Endothelial cell of umbilical vein (primary cell): ENCODE results near the gene SLC16A8.

Experiments used
- CTCF ChIP-seq, 2 donors: IDR thresholded peaks; 1 replicate in 1 of 2; 2 replicates in 1 of 2; pipeline ENCODE4 v1.5.1; 2011; ENCODE audit warnings: low read length in 2 of 2, mild to moderate bottlenecking in 2 of 2, moderate library complexity in 2 of 2, control low read depth in 1 of 2, inconsistent platforms in 1 of 2, low read depth in 1 of 2; ENCODE audit not compliant: insufficient read depth in 1 of 2; ENCODE audit errors: extremely low read depth in 1 of 2
- FOS ChIP-seq: IDR thresholded peaks from 2 replicates; pipeline ENCODE4 v1.6.1; 2011; ENCODE audit warnings: mild to moderate bottlenecking, low read length, moderate library complexity, borderline replicate concordance; ENCODE audit not compliant: insufficient read depth
- JUN ChIP-seq: IDR thresholded peaks from 2 replicates; pipeline ENCODE4 v1.6.1; 2011; ENCODE audit warnings: borderline replicate concordance, low read depth; ENCODE audit not compliant: insufficient read length, insufficient read depth
- MYC ChIP-seq: IDR thresholded peaks from one replicate; pipeline ENCODE4 v1.6.1; 2011; ENCODE audit warnings: mild to moderate bottlenecking, low read depth, low read length
- POLR2A ChIP-seq: IDR thresholded peaks from 2 replicates; pipeline ENCODE4 v1.6.1; 2012; ENCODE audit warnings: low read depth, mild to moderate bottlenecking, control low read depth, low read length
- POLR2AphosphoS5 ChIP-seq: IDR thresholded peaks from 2 replicates; pipeline ENCODE4 v1.6.1; 2012; ENCODE audit warnings: low read depth, mild to moderate bottlenecking, control low read depth, low read length, moderate library complexity; ENCODE audit not compliant: insufficient read depth
- TF ChIP-seq, protein P1 (sequence below): IDR thresholded peaks from 2 replicates; pipeline ENCODE4 v1.6.1; 2011; ENCODE audit not compliant: insufficient read depth, insufficient read length

DNA sequence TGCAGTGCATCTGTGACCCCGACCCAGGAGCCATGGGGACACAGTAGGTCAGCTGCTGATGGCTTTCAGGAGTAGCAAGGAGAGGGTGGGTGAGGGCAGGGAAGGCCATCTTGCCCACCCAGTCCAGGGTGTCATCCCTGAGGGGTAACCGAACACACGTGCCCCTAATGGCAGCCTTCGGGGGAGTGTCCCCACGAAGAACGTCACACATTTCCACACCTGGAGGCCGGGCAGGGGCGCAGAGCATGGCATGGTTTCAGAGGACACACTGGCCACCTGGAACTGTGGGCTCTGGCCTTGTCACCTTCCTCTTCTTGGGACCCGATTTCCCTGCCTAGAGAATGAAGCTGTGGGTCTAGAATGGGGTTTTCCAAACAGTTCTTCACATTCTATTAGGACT, 45.9 kb upstream of the SLC16A8 start:
- TF ChIP-seq CTCF (IDR thresholded peaks at IDR 0.05; ENCODE audit: extremely low read depth in 1 of 2, insufficient read depth in 1 of 2, low read depth in 1 of 2, low read length in 2 of 2) = no peak
- no peak for TF ChIP-seq POLR2AphosphoS5
- TF ChIP-seq FOS = no peak
- no peak for TF ChIP-seq POLR2A
- no peak for TF ChIP-seq JUN
- TF ChIP-seq MYC = no peak
- TF ChIP-seq, protein P1, sequence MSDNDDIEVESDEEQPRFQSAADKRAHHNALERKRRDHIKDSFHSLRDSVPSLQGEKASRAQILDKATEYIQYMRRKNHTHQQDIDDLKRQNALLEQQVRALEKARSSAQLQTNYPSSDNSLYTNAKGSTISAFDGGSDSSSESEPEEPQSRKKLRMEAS = no peak
